ENCODE data around the gene RALB. TPM values are rescaled to one million over a fixed set of nuclear protein-coding genes. Genes with fewer than 3 reads are reported as not detected.

The RALB gene
- total RNA-seq, 1 experiment from 2014 or later, result 17.1 TPM

- no peak for TF ChIP-seq CTCF (IDR thresholded peaks at IDR 0.05)
- no peak for TF ChIP-seq ZNF425 (CRISPR knock-in tag; conservative IDR thresholded peaks at IDR 0.05)
- TF ChIP-seq SOX15 (CRISPR knock-in tag; IDR thresholded peaks at IDR 0.05), result no peak
- TF ChIP-seq ZNF671 (CRISPR knock-in tag; IDR thresholded peaks at IDR 0.05), result no peak
- no peak for TF ChIP-seq TP53 (CRISPR knock-in tag; IDR thresholded peaks at IDR 0.05)
- no peak for TF ChIP-seq AR (CRISPR knock-in tag; IDR thresholded peaks at IDR 0.05)
- no peak for TF ChIP-seq MXD4 (CRISPR knock-in tag; IDR thresholded peaks at IDR 0.05; ENCODE audit: borderline replicate concordance)
- TF ChIP-seq IRF1 (CRISPR knock-in tag; IDR thresholded peaks at IDR 0.05), result no peak
- TF ChIP-seq RELA (CRISPR knock-in tag; IDR thresholded peaks at IDR 0.05; ENCODE audit: borderline replicate concordance), result no peak
- TF ChIP-seq ZBTB43 (CRISPR knock-in tag; IDR thresholded peaks at IDR 0.05), result no peak
- 0 out of 2 replicates have a peak, but pooled peaks have one; percentile 52 for TF ChIP-seq ARID4B (CRISPR knock-in tag; IDR thresholded peaks at IDR 0.05; ENCODE audit: borderline replicate concordance)
- no peak for TF ChIP-seq ZNF232 (CRISPR knock-in tag; IDR thresholded peaks at IDR 0.05)
- TF ChIP-seq TCF7 (CRISPR knock-in tag; IDR thresholded peaks at IDR 0.05; ENCODE audit: low read depth), result no peak
- no peak for TF ChIP-seq HMGXB4 (CRISPR knock-in tag; IDR thresholded peaks at IDR 0.05)
- TF ChIP-seq USF1 (CRISPR knock-in tag; IDR thresholded peaks at IDR 0.05), result no peak
- no peak for TF ChIP-seq E2F1 (CRISPR knock-in tag; IDR thresholded peaks at IDR 0.05)
- TF ChIP-seq ETV6 (CRISPR knock-in tag; IDR thresholded peaks at IDR 0.05), result no peak
- no peak for TF ChIP-seq NFATC4 (CRISPR knock-in tag; IDR thresholded peaks at IDR 0.05)
- TF ChIP-seq MAX (CRISPR knock-in tag; IDR thresholded peaks at IDR 0.05), result peak; percentile 79
These were observed at the start of gene RALB (continued) for GRCh38 chr2:120252225-120253020.
